ENCODE data around the gene CCDC142. TPM values are rescaled to one million over a fixed set of nuclear protein-coding genes. Genes with fewer than 3 reads are reported as not detected.

Gene CCDC142
- total and polyA plus RNA-seq, 9 of the 15 experiments (the other 6 are each of a cell fraction or from before 2014, with no cell fraction given), result 0.55 to 11.7 (median 7.2) TPM

- no peak for TF ChIP-seq SMAD3 (CRISPR knock-in tag; conservative IDR thresholded peaks at IDR 0.05)
- TF ChIP-seq SAFB (IDR thresholded peaks at IDR 0.05; ENCODE audit: borderline replicate concordance, low read depth, low read length), result no peak; the same call in 1 of the 2 replicates
- no peak for TF ChIP-seq DEAF1 (CRISPR knock-in tag; IDR thresholded peaks at IDR 0.05)
- TF ChIP-seq ZNF766 (CRISPR knock-in tag; conservative IDR thresholded peaks at IDR 0.05), result no peak; the same call in 1 of the 2 replicates
- TF ChIP-seq TAF7 (tag; IDR thresholded peaks at IDR 0.05), result no peak
- 0 out of 2 replicates have a peak, but pooled peaks have one; percentile 56 for TF ChIP-seq PHF21A (IDR thresholded peaks at IDR 0.05; ENCODE audit: borderline replicate concordance, low read depth)
- TF ChIP-seq TAF15 (IDR thresholded peaks at IDR 0.05; ENCODE audit: low read depth, low read length), result no peak
- TF ChIP-seq POLR2A (conservative IDR thresholded peaks at IDR 0.05), result peak; percentile 84
- 0 out of 2 replicates have a peak, but pooled peaks have one; percentile 7 for TF ChIP-seq TCF7L2 (IDR thresholded peaks at IDR 0.05; ENCODE audit: low read depth, low read length)
Observed at GRCh38 chr2:74502720-74503505, 20.1 kb upstream of the CCDC142 start (continued).

Measured in K562 (cell line).